DND-41 (cell line): ENCODE measurements around the gene IQSEC1.

Source experiments
- ATAC-seq: fragments of 200-7000 bp; cut with Tn5 transposase; 3 replicates; pipeline ENCODE4 v1.9.1; 2021; ENCODE audit warnings: low read depth; ENCODE audit not compliant: insufficient read depth
- DNase-seq: peaks from one replicate; pipeline ENCODE4 v3.0.0-alpha.2; 2020
- H2AFZ ChIP-seq: 2 replicates; pipeline ENCODE4 v1.6.0; 2012; ENCODE audit warnings: low read depth, low read length
- H3K27ac ChIP-seq: 2 replicates; pipeline ENCODE4 v1.5.1; 2012; ENCODE audit warnings: low read length, inconsistent platforms
- H3K27me3 ChIP-seq: fragments of 200-600 bp; sonication (generic); 2 replicates; pipeline ENCODE4 v1.6.0; 2012; ENCODE audit warnings: low read length, mild to moderate bottlenecking, inconsistent platforms; ENCODE audit not compliant: insufficient read depth, poor library complexity
- H3K36me3 ChIP-seq: 2 replicates; pipeline ENCODE4 v1.5.1; 2012; ENCODE audit warnings: low read length, inconsistent platforms; ENCODE audit not compliant: insufficient read depth
- H3K4me1 ChIP-seq: 2 replicates; pipeline ENCODE4 v1.5.1; 2012; ENCODE audit warnings: mild to moderate bottlenecking, low read length; ENCODE audit not compliant: insufficient read depth
- H3K4me2 ChIP-seq: 2 replicates; pipeline ENCODE4 v1.6.0; 2012; ENCODE audit warnings: mild to moderate bottlenecking, moderate library complexity, low read length, inconsistent platforms; ENCODE audit not compliant: insufficient read depth
- H3K4me3 ChIP-seq, 2 experiments: fragments of 200-600 bp in 1 of 2; shearing (Covaris generic) in 1 of 2; 2 replicates each; pipeline ENCODE4 v1.5.1; 2012 to 2016; ENCODE audit warnings: inconsistent platforms in 2 of 2, low read length in 2 of 2, mild to moderate bottlenecking in 2 of 2, low read depth in 1 of 2, moderate library complexity in 1 of 2
- H3K79me2 ChIP-seq: 2 replicates; pipeline ENCODE4 v1.6.0; 2012; ENCODE audit warnings: low read length, inconsistent platforms; ENCODE audit not compliant: insufficient read depth
- H3K9ac ChIP-seq: 2 replicates; pipeline ENCODE4 v1.6.0; 2012; ENCODE audit warnings: low read depth, mild to moderate bottlenecking, inconsistent platforms, low read length, moderate library complexity
- H3K9me3 ChIP-seq: 2 replicates; pipeline ENCODE4 v1.5.1; 2012; ENCODE audit warnings: low read length, moderate library complexity, mild to moderate bottlenecking, inconsistent platforms; ENCODE audit not compliant: insufficient read depth, severe bottlenecking
- H4K20me1 ChIP-seq: 2 replicates; pipeline ENCODE4 v1.6.0; 2012; ENCODE audit warnings: low read length; ENCODE audit not compliant: insufficient read depth
- CTCF ChIP-seq: IDR thresholded peaks from 2 replicates; pipeline ENCODE4 v1.5.1; 2012; ENCODE audit warnings: borderline replicate concordance, low read length, moderate library complexity, mild to moderate bottlenecking; ENCODE audit not compliant: poor library complexity, severe bottlenecking; ENCODE audit errors: extremely low read depth
- EZH2 ChIP-seq: IDR thresholded peaks from 3 replicates; pipeline ENCODE4 v1.6.1; 2012; ENCODE audit warnings: borderline replicate concordance, low read depth, mild to moderate bottlenecking, moderate library complexity, low read length, inconsistent platforms; ENCODE audit not compliant: severe bottlenecking

Gene IQSEC1

GRCh38 chr3:13055634-13056033, 17.6 kb downstream of the IQSEC1 start:
- Histone ChIP-seq H2AFZ (no peak overlapping the region), H3K4me3 (no peak overlapping the region), H3K4me2 (no peak overlapping the region), H3K79me2 (no peaks in the 10 kb centered on the region), H3K4me1 (peaks cover 33% of the 10 kb centered on the region), H3K27ac (peak overlapping the region; percentile 27; the same call in 1 of the 2 replicates), H4K20me1 (no peaks in the 10 kb centered on the region), H3K36me3 (no peaks in the 10 kb centered on the region), H3K9ac (no peak overlapping the region), H3K9me3 (no peaks in the 10 kb centered on the region), H3K27me3 (no peaks in the 10 kb centered on the region)
- ATAC-seq (no peak), DNase-seq (no peak)
- TF ChIP-seq EZH2 (no peak), CTCF (no peak)

GRCh38 chr3:13054341-13055285, 18.6 kb downstream of the IQSEC1 start:
- Histone ChIP-seq H3K79me2 (no peaks in the 10 kb centered on the region), H3K9ac (no peak overlapping the region), H3K9me3 (no peaks in the 10 kb centered on the region), H3K27me3 (no peaks in the 10 kb centered on the region), H3K27ac (peak overlapping the region; percentile 35; the same call in 1 of the 2 replicates), H3K4me3 (no peak overlapping the region), H3K4me1 (peaks cover 40% of the 10 kb centered on the region), H4K20me1 (no peaks in the 10 kb centered on the region), H3K4me2 (no peak overlapping the region), H2AFZ (no peak overlapping the region), H3K36me3 (no peaks in the 10 kb centered on the region)
- DNase-seq (no peak), ATAC-seq (no peak)
- TF ChIP-seq EZH2: no peak
- TF ChIP-seq CTCF: no peak

GRCh38 chr3:13053893-13054292, 19.3 kb downstream of the IQSEC1 start:
- H3K79me2 ChIP-seq: no peaks in the 10 kb centered on the region
- ATAC-seq: no peak
- no peaks in the 10 kb centered on the region for H3K36me3 ChIP-seq
- peak overlapping the region; percentile 35; the same call in 1 of the 2 replicates for H3K27ac ChIP-seq
- H3K9me3 ChIP-seq: no peaks in the 10 kb centered on the region
- no peaks in the 10 kb centered on the region for H3K27me3 ChIP-seq
- DNase-seq: no peak
- H4K20me1 ChIP-seq: no peaks in the 10 kb centered on the region
- H2AFZ ChIP-seq: no peak overlapping the region
- peaks cover 40% of the 10 kb centered on the region for H3K4me1 ChIP-seq
- H3K9ac ChIP-seq: no peak overlapping the region
- no peak for TF ChIP-seq EZH2
- no peak for TF ChIP-seq CTCF
- H3K4me3 ChIP-seq: no peak overlapping the region
- no peak overlapping the region for H3K4me2 ChIP-seq
